ENCODE data around the gene COL4A6.

- TF ChIP-seq EZH2 (IDR thresholded peaks at IDR 0.05; ENCODE audit: borderline replicate concordance) (no peak), CTCF (IDR thresholded peaks at IDR 0.05; ENCODE audit: poor library complexity) (no peak), EZH2phosphoT487 (IDR thresholded peaks at IDR 0.05; ENCODE audit: low read depth, severe bottlenecking, unreplicated experiment) (no peak)
Measured at GRCh38 chrX:108292053-108292452, 146.2 kb downstream of the COL4A6 start.

Measured in hepatocyte (in vitro differentiated cells).